ENCODE measurements around the gene HOXA7.

DNA sequence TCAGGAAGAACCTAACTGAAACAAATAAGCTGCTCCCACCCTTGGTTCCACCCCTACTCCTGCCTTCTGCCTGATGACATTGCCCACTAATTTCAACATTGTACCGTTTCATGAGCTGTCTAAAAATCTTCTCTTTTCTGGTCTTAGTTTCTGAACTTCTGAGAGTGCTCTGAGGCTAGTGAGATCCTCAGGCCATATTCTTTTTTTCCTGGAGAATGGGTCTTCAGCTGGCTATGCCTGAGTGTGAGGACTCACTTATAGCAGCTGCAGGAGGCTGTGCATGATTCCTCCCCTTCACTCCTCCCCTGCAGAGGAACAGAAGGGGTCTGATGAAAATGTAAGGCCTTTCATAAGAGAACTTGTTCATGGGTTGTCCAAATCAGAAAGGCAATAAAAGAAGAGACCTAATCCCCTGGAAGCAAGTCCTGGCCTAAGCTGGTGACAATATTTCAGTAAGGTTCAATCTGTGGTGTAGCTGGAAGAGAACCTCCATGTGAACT lies 37.0 kb downstream of the HOXA7 start:
- TF ChIP-seq CTCF (IDR thresholded peaks at IDR 0.05) (no peak), POLR2A (IDR thresholded peaks at IDR 0.05) (no peak)

Measured in heart left ventricle (tissue), 13 donors.